Measurements from ENCODE around the gene FOXP1.

GRCh38 chr3:71097557-71097956, 486.0 kb downstream of the FOXP1 start:
- TF ChIP-seq CTCF (IDR thresholded peaks at IDR 0.05) (no peak), POLR2AphosphoS5 (IDR thresholded peaks at IDR 0.05) (no peak), EP300 (IDR thresholded peaks at IDR 0.05) (no peak), POLR2A (IDR thresholded peaks at IDR 0.05) (no peak)
